ENCODE results near the gene RNF220. TPM values are rescaled to one million over a fixed set of nuclear protein-coding genes. Genes with fewer than 3 reads are reported as not detected.

RNF220 gene
- total and polyA plus RNA-seq, 2 of the 13 experiments (the other 11 are each of a cell fraction or from before 2014, with no cell fraction given) = 48.2 to 72.1 TPM

DNA sequence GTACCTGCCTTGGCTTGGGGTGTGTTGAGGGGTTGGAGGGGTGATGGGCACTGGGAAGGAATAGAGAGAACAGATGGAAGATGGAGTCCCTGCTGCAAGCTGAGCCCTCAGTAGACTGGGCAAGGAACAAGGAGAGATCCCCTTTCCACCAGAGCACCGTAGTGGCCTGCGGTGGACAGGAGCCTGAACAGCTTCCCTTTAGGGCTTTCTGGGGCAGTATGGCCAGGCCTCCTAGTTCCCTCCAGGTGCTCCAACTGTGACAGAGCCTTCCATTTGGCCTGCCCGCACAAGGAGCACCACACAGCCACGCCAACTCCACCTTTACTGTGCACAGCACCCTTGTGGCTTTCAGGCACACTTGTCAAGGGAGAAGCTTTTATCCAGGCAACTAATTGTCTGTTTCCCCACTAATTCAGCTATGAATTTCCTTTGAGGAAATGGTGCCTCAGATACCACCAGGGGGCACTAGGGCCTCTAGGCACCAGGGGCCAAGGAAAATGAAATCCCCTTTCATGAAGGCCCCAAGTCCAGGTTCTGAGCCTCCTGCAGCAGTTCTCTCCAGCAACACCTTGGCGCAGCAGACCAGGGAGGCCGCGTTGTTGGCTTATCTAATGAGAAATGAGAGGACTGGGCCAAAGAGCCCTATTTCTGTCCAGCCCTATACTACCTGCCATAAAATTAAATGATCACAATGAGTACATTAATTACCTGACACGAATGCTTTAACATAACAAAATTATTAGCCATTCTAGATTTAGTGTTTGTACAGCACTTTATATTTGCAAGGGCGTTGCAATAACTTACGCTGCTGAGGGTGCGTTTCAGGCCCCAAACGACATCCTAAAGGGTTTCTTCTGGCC, 26.9 kb upstream of the RNF220 start (continued):
- TF ChIP-seq TBX2 (CRISPR knock-in tag; IDR thresholded peaks at IDR 0.05; ENCODE audit: borderline replicate concordance) = peak; percentile 48; the same call in 1 of the 2 replicates
- no peak for TF ChIP-seq ZNF235 (CRISPR knock-in tag; IDR thresholded peaks at IDR 0.05; ENCODE audit: borderline replicate concordance)
- TF ChIP-seq SOX6 (IDR thresholded peaks at IDR 0.05) = no peak
- TF ChIP-seq SOX6 (CRISPR knock-in tag; IDR thresholded peaks at IDR 0.05) = no peak
- TF ChIP-seq, protein P1, sequence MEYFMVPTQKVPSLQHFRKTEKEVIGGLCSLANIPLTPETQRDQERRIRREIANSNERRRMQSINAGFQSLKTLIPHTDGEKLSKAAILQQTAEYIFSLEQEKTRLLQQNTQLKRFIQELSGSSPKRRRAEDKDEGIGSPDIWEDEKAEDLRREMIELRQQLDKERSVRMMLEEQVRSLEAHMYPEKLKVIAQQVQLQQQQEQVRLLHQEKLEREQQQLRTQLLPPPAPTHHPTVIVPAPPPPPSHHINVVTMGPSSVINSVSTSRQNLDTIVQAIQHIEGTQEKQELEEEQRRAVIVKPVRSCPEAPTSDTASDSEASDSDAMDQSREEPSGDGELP (IDR thresholded peaks at IDR 0.05; ENCODE audit: borderline replicate concordance, low read depth) = no peak
- peak; percentile 36; the same call in 1 of the 2 replicates for TF ChIP-seq YEATS2 (CRISPR knock-in tag; IDR thresholded peaks at IDR 0.05; ENCODE audit: borderline replicate concordance)
- TF ChIP-seq, protein P2, sequence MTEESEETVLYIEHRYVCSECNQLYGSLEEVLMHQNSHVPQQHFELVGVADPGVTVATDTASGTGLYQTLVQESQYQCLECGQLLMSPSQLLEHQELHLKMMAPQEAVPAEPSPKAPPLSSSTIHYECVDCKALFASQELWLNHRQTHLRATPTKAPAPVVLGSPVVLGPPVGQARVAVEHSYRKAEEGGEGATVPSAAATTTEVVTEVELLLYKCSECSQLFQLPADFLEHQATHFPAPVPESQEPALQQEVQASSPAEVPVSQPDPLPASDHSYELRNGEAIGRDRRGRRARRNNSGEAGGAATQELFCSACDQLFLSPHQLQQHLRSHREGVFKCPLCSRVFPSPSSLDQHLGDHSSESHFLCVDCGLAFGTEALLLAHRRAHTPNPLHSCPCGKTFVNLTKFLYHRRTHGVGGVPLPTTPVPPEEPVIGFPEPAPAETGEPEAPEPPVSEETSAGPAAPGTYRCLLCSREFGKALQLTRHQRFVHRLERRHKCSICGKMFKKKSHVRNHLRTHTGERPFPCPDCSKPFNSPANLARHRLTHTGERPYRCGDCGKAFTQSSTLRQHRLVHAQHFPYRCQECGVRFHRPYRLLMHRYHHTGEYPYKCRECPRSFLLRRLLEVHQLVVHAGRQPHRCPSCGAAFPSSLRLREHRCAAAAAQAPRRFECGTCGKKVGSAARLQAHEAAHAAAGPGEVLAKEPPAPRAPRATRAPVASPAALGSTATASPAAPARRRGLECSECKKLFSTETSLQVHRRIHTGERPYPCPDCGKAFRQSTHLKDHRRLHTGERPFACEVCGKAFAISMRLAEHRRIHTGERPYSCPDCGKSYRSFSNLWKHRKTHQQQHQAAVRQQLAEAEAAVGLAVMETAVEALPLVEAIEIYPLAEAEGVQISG (CRISPR knock-in tag; IDR thresholded peaks at IDR 0.05) = no peak
- TF ChIP-seq FOXM1 (CRISPR knock-in tag; IDR thresholded peaks at IDR 0.05) = no peak
- no peak for TF ChIP-seq GABPA (IDR thresholded peaks at IDR 0.05; ENCODE audit: low read depth, low read length)
- TF ChIP-seq GABPA (CRISPR knock-in tag; IDR thresholded peaks at IDR 0.05; ENCODE audit: low read depth) = no peak
- TF ChIP-seq MAZ (IDR thresholded peaks at IDR 0.05; ENCODE audit: borderline replicate concordance, low read depth, low read length) = no peak
- TF ChIP-seq MAZ (CRISPR knock-in tag; IDR thresholded peaks at IDR 0.05; ENCODE audit: low read depth) = no peak
- TF ChIP-seq ZNF460 (CRISPR knock-in tag; IDR thresholded peaks at IDR 0.05; ENCODE audit: borderline replicate concordance) = no peak
- no peak for TF ChIP-seq ZNF326 (CRISPR knock-in tag; IDR thresholded peaks at IDR 0.05; ENCODE audit: borderline replicate concordance)
- no peak for TF ChIP-seq SUZ12 (IDR thresholded peaks at IDR 0.05; ENCODE audit: low read depth, low read length)
- TF ChIP-seq, protein P3, sequence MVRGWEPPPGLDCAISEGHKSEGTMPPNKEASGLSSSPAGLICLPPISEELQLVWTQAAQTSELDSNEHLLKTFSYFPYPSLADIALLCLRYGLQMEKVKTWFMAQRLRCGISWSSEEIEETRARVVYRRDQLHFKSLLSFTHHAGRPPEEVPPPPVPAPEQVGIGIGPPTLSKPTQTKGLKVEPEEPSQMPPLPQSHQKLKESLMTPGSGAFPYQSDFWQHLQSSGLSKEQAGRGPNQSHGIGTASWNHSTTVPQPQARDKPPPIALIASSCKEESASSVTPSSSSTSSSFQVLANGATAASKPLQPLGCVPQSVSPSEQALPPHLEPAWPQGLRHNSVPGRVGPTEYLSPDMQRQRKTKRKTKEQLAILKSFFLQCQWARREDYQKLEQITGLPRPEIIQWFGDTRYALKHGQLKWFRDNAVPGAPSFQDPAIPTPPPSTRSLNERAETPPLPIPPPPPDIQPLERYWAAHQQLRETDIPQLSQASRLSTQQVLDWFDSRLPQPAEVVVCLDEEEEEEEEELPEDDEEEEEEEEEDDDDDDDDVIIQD (CRISPR knock-in tag; IDR thresholded peaks at IDR 0.05; ENCODE audit: low read depth) = 0 out of 2 replicates have a peak, but pooled peaks have one; percentile 32
- 0 out of 2 replicates have a peak, but pooled peaks have one; percentile 29 for TF ChIP-seq KDM5B (CRISPR knock-in tag; IDR thresholded peaks at IDR 0.05; ENCODE audit: borderline replicate concordance)
- peak; percentile 78 for TF ChIP-seq ELF3 (CRISPR knock-in tag; IDR thresholded peaks at IDR 0.05)
- no peak for TF ChIP-seq TAF15 (IDR thresholded peaks at IDR 0.05; ENCODE audit: low read depth, low read length, poor library complexity, severe bottlenecking)
